ENCODE data around the gene DNAJB12.
"Not testable (repeated sequence)": the region's sequence is repeated elsewhere in the genome, so short reads cannot be mapped to it uniquely, and the experiment has no call there.

DNAJB12 gene

DNA sequence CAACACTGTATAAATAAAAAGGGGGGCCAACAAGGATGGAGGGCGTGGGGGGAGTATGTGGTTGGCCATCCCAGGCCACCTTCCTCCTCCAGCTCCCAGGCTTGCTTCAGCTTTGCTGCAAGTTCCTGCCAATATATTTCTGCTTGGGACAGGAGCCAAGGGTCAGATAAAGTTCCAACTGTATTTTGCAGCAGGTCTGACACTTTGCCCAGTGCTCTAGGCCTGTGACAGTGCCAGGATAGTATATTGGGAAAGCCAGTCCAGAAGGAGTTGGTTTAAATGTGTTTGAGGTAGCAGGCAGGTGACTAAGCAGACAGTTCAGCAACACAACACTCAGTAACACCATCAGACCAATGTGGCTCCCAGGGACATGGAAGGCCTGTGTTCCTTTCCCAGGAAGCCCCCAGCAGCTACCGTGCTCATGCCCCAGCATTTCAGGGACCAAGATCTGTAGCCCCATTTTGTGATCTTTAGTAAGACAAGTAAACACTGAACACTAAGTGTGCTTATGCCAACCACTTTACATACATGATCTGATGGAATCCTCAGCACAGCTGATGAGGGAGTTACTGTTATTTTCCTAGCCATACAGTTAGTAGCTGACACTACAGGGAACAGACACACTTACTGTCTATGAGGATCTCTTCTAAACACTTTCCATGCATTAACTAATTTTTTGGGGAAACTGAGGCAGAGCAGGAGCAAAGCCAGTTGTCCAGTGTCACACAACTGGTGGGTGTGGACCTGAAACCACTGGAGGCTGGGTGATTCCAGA, 38.9 kb downstream of the DNAJB12 start:
- no peak for DNase-seq

DNA sequence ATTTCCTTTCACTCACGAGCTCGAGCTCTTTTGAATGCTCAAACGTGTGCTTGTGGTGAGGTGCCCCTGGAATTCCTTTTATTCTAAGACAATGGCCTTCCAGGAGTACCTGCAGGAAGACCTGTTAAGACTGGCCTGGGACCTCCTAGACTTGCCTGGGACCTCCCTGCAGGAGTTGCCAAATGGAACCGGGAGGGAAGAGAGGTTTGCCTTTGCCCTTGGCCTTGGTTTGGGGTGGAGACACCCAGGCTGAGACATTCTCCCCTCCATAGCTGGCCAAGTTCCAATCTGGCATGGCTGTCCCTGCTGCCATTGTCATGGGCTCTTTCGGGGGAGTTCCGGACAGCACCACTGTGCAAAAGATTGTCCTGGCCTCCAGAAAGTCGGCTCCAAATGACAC, 39.7 kb downstream of the DNAJB12 start:
- DNase-seq = no peak

DNA sequence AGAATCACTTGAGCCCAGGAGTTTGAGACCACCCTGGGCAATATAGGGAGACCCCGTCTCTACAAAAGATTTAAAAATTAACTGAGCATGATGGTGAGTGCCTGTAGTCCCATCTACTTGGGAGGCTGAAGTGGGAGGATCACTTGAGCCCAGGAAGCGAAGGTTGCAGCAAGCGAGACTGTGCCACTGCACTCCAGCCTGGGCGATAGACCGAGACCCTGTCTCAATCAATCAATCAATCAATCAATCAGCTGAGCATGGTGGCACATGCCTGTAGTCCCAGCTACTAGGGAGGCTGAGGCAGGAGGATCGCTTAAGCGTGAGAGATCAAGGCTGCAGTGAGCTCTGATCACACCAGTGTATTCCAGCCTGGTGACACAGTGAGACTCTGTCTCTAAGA, 40.5 kb downstream of the DNAJB12 start:
- no peak for DNase-seq

DNA sequence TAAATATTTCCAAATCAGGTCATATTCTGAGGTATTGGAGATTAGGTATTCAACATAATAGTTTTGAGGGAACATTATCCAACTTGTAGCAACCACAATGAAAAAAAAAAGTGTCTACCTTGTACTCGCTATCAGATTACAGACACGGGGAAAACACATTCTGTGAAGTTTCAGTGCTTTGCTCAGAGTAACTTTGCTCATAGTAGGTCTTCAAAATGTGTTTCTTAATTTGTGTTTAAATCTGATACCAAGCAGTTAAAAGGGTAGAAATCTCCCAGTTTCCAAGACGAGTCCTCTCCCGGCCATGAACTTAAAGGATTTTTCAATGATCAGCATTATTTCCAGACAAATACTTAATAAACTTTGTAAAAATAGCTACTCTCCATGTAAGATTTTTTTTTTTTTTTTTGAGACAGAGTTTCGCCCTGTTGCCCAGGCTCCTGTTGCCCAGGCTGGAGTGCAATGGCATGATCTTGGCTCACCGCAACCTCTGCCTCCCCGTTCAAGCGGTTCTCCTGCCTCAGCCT, 41.8 kb downstream of the DNAJB12 start:
- DNase-seq = no peak

DNA sequence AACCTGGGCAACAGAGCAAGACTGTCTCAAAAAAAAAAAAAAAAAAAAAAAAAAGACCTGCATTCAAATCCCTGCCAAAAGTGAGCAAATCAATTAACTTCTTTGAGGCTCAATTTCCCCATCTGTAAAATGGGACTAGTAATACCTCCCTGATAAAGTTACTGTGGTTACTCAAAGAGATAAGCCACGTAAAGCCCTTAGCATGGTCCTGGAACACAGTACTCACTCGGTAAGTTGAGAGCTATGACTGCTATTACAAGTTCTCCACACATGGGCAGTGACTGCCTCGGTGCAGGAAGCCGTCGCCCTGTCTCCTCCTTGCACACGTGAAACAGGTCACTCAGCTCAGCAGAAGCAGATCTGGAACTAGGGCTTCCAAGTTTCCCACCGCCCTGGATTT, 43.1 kb downstream of the DNAJB12 start:
- DNase-seq = no peak

DNA sequence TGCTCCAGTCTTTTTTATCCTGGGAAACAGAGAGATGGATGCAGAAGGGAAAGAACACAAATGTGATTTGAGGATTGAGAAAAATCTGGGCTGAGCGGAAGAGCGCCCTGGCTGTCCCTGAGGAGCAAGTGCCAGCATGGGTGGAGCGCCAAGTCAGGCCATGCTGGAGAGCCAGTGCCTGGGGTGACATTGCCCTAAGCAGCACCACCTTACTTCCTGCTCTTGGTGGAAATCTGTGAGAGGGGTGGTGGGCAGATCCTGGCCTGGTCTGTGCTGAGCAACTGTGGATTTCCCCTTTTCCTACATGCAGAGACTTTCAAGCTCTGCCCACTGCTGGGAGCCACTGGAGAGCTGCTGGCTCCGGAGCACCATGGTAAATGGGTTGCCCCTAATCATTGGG, 44.1 kb downstream of the DNAJB12 start:
- no peak for DNase-seq

DNA sequence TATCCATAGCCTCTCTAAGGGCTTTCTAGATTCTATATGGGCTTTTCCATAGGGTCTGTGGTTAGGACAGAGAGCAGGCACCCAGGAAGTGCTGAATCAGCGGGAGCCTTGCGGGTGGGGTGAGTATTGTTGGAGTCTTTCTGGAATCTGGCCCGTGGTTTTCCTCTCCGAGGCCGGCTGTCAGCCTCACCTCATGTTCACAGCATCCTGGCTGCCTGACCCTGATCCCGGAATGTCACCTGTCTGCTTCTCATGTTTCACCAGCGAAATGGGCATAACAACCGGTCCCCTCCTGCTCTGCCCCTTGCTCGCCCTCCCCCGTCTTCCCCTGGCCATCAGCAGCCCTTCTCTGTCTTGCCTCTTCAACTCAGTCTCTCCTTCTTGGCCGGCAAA, 44.5 kb downstream of the DNAJB12 start:
- no peak for DNase-seq

DNA sequence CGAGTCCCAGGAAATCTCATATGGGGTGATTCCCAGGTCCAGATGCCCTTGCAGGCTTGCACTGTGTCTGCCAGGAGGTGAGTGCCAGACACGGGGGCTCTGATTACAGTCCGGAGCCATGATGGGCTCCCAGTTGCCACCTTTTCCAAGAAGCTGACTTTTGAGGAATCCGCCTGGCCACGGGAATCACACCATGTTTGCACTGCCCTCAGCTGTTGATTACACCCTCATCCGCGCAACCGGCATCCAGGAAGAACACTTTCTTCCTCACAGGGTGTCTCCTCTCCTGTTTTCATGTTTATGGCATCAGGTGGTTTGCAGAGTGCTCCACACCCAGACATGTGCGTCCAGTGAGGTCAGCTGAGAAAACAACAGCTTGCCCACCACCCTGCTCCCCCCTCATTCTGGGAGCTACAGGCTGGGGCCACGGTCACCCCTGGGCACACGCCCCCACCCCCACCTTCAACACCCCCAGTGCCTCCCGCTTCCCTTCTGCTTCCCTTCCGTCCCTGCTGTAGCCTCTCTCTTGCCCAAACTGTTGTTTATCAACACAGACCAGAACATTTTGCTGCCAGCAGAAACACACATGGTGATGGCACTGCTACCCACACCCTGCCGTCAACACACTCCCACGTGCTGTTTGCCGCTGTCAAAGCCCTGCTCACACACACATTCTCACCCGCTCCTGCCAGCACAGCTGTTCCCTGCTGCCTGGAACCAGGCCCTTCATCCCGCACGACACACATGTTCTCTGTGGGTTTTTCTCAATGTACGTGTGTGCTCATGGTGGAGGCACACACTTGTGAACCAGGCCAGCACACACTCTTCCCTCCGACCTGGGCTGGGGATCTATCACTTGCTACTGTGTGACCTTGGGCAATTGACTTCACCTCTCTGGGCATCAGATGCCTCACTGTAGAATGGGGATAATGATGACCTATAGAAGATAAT, 45.2 kb downstream of the DNAJB12 start:
- DNase-seq = no peak

DNA sequence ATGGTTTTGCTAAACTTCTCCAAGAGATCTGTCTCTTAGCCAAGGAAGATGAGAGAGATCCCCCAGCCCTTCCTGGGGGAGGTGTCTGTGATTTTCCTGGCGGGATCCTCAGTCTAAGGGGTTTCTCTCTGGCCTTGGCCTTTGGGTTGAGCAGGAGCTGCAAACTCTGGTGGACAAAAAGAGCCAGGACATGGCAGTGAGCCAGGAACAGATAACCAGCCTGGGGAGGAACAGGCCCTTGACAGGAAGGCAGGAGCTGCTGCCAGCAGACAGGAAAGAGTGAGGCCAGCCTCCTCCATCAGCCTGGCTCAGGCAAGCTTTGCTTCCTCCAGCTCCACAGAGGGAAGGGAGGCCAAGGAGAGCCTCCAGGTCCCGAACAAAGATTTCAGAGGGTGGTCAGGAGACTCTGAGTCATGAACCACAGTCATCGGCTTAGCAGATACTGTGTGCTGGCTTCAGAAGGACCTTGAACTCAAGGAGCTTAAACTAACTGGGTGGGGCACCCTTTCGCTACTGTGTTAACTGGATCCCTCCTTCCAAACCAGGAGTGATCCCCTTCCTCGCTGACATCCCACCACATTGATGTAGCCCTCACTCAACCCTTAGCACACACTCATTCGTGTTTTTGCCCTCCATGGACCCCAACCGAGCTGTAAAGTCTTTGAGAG, 46.3 kb downstream of the DNAJB12 start:
- DNase-seq = no peak

DNA sequence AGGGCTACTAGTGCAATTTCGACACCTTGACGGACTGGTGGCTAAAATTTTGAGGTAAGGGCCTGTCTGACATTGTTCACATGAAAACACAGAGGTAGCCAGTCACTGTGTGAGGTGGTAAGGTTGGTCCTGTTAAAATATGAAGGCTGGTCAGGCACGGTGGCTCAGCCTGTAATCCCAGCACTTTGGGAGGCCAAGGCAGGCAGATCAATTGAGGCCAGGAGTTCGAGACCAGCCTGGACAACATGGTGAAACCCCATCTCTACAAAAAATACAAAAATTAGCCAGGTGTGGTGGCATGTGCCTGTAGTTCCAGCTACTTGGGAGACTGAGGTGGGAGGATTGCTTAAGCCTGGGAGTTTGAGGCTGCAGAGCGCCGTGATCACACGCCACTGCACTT, 47.0 kb downstream of the DNAJB12 start:
- not testable (repeated sequence) for DNase-seq

DNA sequence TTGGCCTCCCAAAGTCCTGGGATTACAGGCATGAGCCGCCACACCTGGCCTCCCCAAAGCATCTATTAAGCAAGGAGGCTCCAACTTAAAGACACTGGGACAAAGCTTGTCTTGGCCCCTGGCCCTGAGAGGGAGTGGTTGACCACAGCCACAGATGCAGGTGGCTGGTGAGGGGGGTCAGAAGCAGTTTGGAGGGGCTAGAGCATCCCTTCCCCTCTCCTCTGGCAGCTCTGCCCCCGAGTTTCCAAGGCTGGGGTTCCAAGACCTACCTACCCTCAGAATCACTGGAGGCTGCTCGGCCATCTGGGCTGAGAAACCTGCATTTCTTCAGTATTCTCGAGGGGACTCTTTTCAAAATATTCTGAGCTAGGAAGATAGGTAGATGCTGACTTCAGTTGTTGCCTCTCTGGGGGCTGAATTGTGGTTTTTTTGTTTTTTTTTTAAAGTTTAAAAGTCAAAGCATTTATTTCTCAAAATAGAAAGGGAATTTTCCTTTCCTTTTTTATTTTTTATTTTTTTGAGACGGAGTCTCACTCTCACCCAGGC, 48.4 kb downstream of the DNAJB12 start:
- DNase-seq = no peak

DNA sequence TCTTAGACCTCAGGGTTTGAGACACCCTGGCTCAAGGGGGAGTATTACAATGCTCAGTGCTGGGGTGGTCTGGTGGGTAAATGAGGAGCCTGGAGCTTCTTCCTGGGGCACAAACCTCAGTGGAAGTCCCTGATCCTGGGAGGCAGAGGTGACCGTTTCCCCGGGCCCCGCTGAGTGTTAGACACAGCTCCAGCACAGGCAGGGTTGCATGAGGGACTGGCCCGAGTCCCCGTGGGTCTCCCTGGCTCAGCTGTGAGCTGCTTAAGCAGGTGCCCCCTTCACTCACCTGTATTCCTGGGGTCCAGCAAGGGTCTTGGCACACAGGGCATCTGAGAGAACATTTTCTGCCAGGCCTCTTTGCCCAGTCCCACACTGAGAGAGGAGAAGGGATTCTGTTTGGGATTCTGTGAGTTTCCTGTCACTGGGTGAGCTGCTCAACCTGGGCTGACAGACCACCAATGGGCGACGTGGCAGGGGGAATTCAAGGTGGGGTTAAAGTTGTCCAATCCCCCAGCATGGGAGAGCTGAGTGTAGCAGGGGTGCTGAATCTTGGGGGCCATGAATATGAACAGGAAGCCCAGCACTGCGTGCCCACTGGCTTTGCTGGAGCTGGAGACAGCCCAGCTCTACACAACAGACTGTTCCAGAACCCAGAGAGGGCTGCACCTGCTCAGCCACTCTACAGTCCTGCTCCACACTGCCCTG, 51.1 kb downstream of the DNAJB12 start:
- DNase-seq = no peak

DNA sequence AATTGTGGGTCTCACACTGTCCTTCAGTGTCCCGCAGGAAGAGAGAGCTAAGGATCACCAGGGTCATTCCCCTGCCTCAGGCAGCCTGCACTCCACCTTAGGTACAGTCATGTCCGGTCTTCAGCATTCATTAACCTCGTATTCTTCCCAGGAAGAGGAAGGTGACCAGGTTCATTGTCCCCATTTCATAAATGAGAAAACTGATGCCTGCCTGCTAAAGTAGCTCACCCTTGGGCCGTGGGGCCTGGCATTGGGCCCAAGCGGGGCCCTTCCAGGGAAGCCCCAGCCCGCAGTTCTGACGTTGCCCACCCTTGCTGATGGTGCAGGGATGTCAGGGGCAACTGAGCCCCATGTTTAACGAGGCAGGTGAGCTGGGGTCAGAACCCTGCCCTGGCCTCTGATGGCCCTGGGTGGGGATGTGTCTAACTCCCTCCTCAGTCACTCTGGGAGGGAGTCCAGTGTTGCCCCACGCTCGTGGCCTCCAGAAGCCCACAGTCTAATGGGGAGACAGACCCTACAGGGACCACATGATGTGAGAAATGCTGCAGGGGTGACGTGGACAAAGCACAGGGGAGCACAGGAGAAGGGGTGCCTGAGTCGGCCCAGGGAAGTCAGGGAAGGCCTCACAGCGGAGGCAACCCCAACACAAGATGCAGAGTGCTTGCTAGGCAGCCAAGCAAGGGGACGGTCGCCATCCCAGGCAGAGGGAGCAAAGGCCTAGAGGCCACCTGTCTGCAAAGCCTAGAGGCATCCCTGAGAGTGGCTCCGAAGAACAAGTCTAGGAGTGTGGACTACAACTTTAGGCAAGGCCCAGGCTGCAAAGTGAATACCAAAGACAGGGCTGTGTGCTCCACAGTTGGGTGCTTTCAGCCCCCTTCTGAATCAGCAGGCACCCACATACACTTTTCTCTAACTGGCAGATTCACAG, 55.9 kb downstream of the DNAJB12 start:
- DNase-seq = no peak

DNA sequence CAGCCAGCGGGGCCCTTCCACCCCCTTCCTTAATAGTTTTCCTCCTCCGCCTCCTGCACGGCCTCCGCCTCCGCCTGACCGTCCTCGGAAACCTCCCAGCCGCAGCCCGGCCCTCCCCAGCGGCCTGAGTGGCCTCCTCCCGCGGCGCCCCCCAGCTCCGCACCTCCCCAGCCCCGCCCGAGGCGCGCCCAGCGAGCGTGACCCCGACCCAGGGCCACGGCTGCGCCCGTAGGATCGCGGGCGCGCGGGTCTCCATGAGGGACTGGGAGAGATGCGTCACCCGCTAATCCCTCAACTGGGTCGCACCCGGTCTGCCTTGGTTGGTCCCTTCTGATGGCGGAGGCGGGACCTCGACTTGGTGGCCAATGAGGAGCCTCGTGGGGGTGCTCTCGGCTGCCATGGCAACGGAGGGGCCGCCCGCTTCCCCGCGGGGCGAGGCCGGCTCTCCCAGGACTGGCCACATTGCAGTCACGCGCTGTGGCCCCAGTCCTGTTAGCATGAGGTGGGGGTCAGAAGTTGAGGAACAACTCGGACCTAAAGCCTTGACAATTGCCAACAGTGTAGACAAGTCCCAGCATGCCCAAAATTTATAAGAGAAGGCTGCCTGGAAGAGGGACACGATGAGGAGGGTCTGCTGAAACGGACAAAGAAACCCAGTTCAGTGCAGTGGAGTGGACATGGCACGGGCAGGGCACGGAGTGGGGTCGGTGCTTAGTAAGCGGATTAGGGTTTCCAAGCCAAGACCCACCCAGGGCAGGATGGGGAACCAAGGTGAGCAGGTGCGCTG, 56.7 kb downstream of the DNAJB12 start:
- DNase-seq = peak; percentile 75

DNA sequence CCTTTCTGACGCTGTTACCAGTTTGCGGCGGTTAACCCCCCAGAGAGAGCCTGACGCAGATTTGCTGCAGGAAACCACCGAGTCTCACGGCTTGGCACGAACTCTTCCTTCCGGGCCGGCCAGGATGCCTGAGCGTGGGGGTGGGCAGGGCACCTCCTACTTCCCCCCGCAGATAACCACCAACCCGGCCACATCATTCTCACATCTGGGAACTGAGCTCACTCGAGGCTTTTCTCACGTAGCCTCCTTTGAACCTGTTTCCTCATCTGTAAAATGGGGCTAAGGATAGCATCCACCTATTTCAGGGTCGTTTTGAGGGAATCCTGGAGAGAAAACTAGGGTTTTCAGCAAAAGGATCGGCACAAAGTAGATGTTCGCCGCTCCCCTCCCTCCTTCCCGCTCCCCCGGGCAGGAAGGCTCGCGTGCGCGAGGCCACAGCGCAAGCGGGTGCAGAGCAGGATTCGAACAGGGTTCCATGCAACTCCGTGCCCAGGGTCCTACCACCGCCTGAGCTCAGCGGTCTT, 57.4 kb downstream of the DNAJB12 start:
- no peak for DNase-seq

DNA sequence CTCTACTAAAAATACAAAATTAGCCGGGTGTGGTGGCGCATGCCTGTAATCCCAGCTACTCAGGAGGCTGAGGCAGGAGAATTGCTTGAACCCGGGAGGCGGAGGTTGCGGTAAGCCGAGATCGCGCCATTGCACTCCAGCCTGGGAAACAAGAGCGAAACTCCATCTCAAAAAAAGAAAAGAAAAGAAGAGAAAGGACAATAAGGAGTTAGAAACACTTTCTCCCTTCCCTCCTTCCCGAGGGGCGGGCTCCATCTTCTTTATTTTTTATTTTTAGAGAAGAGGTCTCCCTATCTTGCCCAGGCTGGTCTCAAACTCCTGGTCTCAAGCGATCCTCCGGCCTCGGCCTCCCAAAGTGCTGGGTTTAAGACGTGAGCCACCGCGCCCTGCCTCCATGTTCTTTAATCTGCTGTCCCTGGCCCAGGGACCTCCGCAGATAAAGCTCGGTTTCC, 57.9 kb downstream of the DNAJB12 start:
- DNase-seq = not testable (repeated sequence)

DNA sequence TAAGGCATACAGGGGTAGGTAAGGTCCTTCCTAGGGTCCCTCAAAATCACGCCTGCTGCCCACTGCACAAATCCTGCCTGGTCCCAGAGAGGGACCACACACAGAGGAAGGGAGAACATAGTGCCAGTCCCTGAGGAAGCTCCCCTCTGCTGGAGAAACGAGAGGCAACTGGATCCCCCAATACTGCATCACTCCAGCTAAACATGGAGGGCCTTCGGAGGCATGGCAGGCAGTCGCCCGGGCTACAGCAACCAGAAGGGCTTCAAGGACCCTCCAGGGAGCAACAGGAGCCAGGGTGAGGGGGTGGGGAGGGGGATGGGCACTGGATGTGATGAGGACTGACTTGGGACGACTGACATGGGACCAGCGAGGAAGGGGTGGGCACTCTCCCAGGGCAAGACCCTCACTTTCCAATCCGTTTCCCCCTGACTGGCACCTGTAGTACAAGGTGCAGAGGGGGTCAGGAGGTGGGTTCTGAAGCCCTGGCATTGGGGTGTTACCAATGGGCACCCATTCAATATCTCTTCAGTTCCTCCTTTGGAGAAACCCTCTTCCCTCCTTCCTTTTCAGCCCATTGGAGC, 59.3 kb downstream of the DNAJB12 start:
- no peak for DNase-seq

DNA sequence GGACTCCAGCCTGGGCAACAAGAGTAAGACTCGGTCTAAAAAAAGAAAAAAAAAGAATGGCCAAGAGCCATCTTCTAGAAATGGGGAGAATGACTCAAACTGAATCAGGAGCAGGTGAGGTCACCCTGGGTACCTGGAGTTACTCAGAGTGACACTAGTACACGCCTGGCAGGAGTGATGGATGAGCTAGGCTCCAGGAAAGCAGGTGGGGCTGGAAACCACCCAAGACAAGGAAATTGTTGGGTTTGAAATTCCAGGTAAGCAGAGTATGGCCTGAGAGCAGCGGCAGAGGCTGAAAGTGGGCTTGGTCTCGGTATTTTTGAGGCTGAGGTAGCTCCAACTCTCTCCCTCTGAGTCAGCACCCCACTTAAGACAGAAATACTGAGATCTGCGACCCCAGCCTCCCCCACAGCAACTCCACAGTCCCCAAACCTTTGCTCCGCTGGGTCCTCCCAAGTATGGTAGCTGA, 62.5 kb downstream of the DNAJB12 start:
- DNase-seq = no peak

DNA sequence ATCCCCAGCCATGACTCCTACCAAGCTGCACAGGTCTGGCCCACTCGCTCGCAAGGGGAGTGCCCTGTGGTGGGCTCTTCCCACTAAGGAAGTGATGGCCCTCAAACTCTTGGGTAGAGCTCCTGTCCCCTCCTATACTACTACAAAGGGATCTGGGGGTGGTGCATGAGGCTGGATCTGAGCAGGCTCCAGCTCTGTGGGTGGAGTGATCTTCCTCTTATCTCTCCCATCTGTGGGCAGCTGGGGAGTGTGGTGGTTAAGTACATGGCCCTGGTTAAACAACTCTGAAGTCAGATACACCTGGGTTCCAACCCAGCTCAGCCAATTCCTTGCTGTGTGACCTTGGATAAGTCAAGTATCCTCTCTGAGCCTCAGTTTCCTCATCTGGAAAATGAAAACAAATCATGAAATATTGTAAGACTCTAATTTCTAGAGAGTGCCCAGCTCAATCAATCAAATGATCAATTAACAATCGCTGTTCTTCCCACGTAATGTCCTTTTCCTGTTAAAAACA, 63.6 kb downstream of the DNAJB12 start:
- no peak for DNase-seq

Measured in 8988T (cell line).